ENCODE data around the gene MRPL19. TPM values are rescaled to one million over a fixed set of nuclear protein-coding genes. Genes with fewer than 3 reads are reported as not detected.

MRPL19 gene
- total and polyA plus RNA-seq, 2 of the 13 experiments (the other 11 are each of a cell fraction or from before 2014, with no cell fraction given) = 43.2 to 163 TPM

DNA sequence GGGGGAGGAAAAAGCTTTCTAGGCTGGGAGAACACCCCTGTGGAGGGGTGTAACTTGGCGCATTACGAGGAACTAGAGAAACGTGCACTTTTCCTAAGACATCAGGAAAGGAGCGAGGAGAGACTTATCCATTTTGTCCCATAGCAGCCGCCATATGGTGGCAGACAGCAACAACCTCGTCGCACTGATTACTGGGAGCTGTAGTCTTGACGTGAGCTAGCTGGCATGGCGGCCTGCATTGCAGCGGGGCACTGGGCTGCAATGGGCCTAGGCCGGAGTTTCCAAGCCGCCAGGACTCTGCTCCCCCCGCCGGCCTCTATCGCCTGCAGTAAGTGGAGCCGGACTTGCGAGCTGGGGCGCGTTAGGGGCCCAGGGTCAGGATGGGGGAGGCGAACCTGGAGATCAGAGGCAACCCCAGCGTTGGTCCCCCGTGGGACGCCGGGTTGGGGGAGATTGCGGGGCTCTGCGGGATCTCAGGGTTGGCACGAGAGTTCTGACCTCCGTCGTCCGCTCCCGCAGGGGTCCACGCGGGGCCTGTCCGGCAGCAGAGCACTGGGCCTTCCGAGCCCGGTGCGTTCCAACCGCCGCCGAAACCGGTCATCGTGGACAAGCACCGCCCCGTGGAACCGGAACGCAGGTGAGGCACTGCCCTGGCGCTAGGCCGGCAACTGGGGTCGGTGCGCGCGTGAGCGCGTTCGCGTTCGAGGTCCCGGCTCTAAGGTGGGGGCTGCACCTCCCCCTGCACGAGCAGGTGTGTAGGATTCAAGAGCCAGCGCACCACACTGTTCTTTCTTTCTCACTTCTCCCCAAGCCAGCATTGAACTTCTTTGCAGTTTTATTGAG is at the start of gene MRPL19 (continued):
- peak; percentile 96 for TF ChIP-seq CREM (IDR thresholded peaks at IDR 0.05)
- no peak for TF ChIP-seq CREM (CRISPR knock-in tag; IDR thresholded peaks at IDR 0.05)
- peak; percentile 67; the same call in 1 of the 2 replicates for TF ChIP-seq RXRB (CRISPR knock-in tag; IDR thresholded peaks at IDR 0.05; ENCODE audit: borderline replicate concordance)
- peak; percentile 83 for TF ChIP-seq KLF6 (CRISPR knock-in tag; IDR thresholded peaks at IDR 0.05)
- peak; percentile 61; the same call in 1 of the 2 replicates for TF ChIP-seq ZC3H13 (CRISPR knock-in tag; IDR thresholded peaks at IDR 0.05)

DNA sequence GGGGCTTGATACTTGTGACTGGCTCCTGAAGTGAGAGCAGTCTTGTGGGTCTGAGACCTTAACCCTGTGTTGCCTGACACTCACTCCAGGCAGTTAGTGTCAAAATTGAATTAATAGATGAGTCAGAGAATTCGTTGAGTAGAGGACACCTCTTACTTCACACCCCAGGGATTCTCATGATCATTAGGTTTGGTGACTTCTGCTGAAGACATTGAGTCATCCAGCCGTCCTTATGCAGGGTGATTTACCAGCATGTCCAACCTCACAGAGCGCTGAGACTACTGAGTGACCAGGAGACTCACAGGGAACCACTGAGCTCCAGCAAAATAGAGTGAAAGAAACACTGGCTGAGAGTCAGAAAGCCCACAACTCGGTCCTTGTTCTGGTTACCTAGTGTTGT is 49.8 kb upstream of the MRPL19 start:
- no peak for FAIRE-seq
- 61% methylated on average over 4 of the region's 4 CpGs for WGBS (ENCODE audit: low lambda C conversion rate)
- in situ Hi-C loops (cut with HindIII; ENCODE audit: extremely low pct_ligation_motif_present, low pct_unique_long_range_greater_than_20kb) = no loop called here
- Histone ChIP-seq H2AFZ (ENCODE audit: low read length) (no peak overlapping the region), H3K9me3 (ENCODE audit: low read length) (no peaks in the 10 kb centered on the region), H3K27me3 (ENCODE audit: control insufficient read depth in 1 of 2, insufficient read depth in 2 of 2, low read length in 2 of 2) (no peaks in the 10 kb centered on the region; a peak in 1 of 5 replicates), H3K27ac (ENCODE audit: extremely low read length, insufficient read depth, low read length) (no peak overlapping the region), H3K4me2 (ENCODE audit: low read depth, low read length) (no peak overlapping the region), H3K4me3 (replicated peaks in 1 of 3; ENCODE audit: insufficient read depth in 1 of 3, low read depth in 2 of 3, low read length in 3 of 3) (no peak overlapping the region), H3K79me2 (ENCODE audit: insufficient read depth, low read length) (no peaks in the 10 kb centered on the region), H4K20me1 (ENCODE audit: insufficient read depth, low read length) (no peaks in the 10 kb centered on the region), H3K36me3 (replicated peaks in 1 of 2; ENCODE audit: control insufficient read depth in 1 of 2, insufficient read depth in 2 of 2, low read length in 2 of 2) (no peaks in the 10 kb centered on the region), H3K9ac (ENCODE audit: insufficient read depth, low read depth, low read length) (no peak overlapping the region), H3K4me1 (ENCODE audit: insufficient read depth, low read length) (peaks cover 24% of the 10 kb centered on the region)
- no peak for ATAC-seq
- BruUV-seq (replicated peaks) = no TSS peak
- ChIA-PET CTCF (ENCODE audit: low intra/inter-chr PET ratio, low total read pairs) (no interaction called here), POLR2A (interaction anchor here (1.8 kb wide), 1 partner anchor 73 kb away, joined by 5 read pairs; no protein-coding TSS in a partner anchor)
- DNase-seq (ENCODE audit: low spot score) = no peak
- intact Hi-C loops (cut with micrococcal nuclease; ENCODE audit: unreplicated experiment) = no loop called here
- TF ChIP-seq RORA (CRISPR knock-in tag; IDR thresholded peaks at IDR 0.05) (no peak), FOXP1 (IDR thresholded peaks at IDR 0.05) (no peak), FOXP1 (CRISPR knock-in tag; IDR thresholded peaks at IDR 0.05) (no peak), ZNF652 (CRISPR knock-in tag; IDR thresholded peaks at IDR 0.05; ENCODE audit: borderline replicate concordance, low read depth) (peak; percentile 67)
- TF ChIP-seq, protein P1, sequence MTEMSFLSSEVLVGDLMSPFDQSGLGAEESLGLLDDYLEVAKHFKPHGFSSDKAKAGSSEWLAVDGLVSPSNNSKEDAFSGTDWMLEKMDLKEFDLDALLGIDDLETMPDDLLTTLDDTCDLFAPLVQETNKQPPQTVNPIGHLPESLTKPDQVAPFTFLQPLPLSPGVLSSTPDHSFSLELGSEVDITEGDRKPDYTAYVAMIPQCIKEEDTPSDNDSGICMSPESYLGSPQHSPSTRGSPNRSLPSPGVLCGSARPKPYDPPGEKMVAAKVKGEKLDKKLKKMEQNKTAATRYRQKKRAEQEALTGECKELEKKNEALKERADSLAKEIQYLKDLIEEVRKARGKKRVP (CRISPR knock-in tag; IDR thresholded peaks at IDR 0.05) = no peak

All from HepG2 (cell line).